ENCODE data around the gene DNAJC21.
A peak's percentile ranks its signal among the peaks of the same experiment; 100 is the strongest.
"Not testable (repeated sequence)": the region's sequence is repeated elsewhere in the genome, so short reads cannot be mapped to it uniquely, and the experiment has no call there.

Gene DNAJC21

DNA sequence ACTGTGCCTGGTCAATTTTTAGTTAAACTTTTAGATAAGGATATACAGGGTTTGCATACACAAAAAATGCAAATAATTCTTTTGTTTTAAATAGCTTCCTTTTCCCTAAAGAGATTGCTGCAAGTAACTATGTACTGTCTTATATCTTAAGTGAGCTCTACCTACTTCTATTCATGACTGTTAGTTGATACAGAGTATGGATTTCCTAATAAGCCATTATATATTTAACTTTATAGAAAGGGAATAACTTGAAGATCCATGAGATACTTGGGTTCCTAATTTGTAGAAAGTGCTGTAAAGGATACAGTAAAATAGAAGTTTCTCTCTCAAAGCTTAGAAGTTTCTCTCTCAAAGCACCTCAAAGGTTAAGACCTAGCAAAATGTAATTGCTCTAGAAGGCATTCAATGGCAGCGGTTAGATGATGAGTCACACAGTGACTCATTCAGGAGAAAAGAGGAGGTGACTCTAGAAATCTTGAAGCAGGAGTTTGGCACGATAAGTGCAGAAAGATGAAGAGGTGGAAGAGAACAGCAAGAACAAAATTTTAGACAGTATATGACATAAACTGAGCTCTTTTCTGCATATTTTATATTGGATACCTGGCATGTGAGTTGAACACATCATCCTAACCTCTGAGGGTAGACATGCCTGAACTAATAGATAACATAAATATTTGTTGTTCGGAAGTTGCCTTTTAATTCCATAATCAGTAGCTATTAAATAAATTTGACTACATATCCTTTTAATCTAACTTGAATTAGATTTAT is 5.5 kb upstream of the DNAJC21 start:
- DNase-seq: peak in 1 of 2 donors; percentile 81

DNA sequence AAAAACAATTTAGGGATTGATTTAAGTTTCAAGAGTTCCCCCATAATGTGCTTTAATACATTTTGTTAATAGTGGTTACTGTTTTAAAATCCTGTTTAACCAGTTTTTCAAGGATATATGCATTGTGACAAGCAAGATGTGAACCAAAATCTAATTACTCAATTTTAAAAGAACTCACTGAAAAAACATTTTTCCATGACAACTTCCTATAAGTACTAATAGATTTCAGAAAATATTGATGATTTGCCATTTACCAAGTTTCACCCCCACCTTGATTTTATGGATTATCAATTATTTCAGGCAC is 4.9 kb upstream of the DNAJC21 start:
- DNase-seq: no peak

DNA sequence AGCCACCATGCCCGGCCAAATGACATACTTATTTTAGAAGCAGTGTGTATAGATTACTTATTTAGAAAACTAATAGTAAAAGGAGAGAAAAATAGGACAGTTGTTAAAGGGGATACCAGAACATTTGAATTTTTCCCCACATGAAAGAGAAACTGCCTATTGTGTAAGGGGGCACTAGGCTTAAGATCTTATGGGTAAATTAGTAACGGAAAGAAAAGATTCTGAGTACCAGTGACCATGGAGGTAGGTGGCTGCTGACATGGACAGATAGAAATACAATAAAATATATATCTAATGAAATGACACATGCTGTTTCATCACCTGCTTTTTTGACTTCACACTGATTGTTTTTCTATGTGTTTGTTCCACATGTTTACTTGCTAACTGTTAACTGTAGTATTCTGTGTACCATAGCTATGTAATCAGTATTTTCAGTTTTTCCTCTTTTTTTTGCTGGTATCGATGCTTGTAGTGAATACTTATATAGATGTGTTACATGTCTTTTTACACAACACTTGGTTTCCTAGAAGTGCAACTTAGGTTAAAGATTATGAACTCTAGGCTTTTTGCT is 3.0 kb upstream of the DNAJC21 start:
- DNase-seq: no peak

DNA sequence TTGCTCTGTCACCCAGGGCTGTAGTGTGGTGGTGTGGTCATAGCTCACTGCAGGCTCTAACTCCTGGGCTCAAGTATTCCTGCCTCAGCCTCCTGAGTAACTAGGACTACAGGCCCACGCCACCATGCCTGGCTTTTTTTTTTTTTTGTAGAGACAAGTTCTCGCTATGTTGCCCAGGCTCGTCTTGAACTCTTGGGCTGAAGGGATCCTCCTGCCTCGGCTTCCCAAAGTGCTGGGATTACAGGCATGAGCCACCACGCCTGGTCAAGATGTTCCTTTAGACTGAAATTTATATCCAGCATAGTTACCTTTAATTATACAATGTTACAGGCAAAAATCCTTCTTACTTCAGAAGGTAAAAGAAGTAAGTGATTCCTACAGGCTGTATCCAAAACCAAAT is 1.6 kb upstream of the DNAJC21 start:
- DNase-seq: no peak

DNA sequence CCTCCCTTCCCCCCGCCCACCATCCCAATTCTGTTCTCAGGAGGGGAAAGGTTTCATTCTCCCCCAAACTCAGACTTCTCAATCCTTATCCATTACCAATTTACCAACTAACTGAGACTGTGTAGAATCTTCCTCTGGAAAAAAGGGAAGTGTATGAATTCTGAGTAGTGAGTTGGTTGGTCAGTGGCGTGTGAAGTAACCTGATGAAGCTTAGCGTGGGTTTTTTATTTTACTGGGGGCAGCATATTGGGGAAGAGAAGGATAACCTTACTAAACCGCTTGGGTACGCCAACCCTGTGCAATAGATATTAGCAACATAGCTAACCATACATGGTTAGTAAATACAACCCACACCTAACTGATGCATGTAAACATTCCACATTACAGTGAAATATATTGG is 1.1 kb upstream of the DNAJC21 start:
- no peak for DNase-seq

DNA sequence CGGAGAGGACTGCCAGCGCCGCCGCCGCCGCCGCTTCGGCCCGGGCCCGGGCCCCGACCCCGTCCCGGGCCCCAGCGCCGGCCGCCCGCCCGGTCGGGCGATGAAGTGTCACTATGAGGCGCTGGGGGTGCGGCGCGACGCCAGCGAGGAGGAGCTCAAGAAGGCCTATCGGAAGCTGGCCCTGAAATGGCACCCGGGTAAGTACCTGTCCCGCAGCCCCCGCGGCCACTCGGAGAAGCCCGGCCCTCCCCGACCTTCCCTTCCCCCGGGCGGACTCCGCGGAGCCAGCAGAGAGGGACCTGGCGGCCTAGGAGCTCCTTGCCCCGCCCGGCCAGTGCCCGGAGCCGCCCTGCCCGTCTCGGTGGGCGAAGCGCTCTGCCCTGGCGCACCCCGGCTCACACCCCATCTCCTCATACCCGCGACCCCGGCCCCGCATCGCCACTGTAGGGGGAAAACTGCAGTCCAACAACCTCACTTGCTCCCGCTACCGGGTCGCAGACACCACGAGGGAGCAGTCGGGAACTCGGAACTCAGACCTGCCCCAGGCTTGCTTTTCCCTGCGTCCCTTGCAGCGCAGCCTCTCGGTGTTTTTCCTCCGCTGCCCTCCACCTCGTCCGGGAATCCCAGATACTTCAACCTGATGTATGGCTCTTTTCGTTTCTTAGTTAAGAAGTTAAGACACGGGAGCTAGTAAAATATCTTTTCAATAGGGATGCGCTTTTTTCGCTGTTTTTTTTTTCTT is 532 bp downstream of the DNAJC21 start:
- peak; percentile 49 to 83 for DNase-seq

DNA sequence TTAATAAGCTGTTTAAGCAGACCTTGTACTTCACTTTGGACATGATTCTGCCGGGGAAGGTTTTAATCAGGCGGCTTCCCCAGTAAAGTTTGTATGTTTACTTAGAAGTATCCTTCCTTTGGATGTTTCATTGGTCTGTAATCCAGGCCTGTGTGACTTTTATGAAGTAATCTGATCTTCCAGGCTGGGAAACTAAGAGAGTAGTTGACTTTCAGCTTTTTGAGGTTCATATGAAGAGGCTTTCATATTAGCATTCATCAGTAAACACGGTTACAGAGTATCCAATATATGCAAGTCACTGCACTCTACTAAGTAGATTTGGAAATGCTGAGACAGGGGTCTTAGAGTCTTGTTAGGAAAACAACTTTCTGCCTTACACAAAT is 1.1 kb downstream of the DNAJC21 start:
- no peak for DNase-seq

DNA sequence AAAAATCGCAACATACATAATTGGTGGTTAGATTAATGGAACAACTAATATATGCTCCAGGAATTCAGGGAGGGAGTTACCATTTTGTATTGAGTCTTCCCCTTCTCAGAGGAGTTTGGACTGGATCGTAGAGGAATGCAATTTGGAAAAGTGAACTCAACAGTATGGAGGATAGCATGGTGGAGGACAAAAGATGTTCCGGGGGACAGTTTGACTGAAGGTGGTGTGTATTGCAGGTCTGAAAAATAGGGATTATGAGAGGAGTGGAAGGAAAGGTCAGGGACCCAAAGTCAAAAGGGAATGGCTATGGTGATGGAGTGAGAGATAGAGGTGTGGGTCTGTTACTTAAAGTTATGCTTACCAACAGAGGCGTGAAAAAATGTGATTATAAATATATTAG is 1.5 kb downstream of the DNAJC21 start:
- DNase-seq: no peak

DNA sequence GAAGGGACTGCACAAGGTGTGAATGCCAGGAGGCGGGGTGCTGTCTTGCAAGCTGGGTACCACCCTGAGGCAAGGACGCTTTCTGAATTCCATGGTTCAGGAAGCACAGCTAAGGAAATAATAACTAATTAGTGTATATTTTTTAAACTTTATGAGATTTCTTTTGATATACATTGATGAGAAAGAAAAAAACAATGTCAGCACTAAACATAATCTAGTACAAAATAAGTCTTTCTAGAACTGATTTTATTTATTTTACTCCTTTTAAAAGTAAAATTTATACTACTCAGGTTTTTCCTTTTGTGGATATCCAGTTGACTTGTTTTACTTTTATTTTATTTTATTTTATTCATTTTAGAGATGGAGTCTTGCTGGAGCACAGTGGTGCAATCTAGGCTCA is 3.6 kb downstream of the DNAJC21 start:
- DNase-seq: no peak

DNA sequence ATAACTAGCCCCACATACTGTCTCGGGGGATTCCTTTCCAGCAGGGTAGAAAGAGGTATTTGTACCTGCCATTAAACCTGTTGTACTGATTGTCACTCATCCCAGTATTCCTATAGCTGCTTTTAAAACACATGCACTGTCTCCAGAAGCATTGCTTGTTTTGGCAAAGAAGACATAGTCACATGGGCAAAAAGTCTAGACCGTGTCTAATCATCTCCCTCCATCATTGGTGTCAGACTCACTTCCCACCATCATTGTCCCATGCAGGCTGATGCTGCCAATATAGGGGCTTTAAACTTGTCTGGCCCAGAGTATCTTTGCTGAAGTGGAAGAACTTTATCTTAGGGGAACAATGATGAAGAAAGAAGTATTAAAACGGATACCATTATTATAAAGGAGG is 12.6 kb downstream of the DNAJC21 start:
- DNase-seq: no peak

DNA sequence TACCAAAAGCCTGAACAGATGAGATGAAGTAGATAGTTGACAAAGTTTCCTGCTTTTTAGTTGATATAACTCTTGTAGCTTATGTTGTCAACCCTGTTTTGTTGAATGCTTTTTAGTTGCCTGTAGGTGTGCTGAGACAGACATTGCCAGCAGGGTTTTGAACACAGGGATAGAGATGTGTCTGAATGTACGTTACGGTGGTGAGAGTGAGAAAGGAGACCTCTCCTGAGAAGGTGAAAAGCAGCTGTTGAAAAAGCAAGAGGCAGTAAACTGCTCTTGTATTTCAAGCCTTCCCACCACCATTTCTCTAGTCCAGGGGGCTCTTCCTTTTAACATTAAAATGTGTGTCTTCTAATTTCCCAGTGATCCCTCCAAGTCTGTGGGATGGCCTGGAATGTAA is 14.7 kb downstream of the DNAJC21 start:
- no peak for DNase-seq

DNA sequence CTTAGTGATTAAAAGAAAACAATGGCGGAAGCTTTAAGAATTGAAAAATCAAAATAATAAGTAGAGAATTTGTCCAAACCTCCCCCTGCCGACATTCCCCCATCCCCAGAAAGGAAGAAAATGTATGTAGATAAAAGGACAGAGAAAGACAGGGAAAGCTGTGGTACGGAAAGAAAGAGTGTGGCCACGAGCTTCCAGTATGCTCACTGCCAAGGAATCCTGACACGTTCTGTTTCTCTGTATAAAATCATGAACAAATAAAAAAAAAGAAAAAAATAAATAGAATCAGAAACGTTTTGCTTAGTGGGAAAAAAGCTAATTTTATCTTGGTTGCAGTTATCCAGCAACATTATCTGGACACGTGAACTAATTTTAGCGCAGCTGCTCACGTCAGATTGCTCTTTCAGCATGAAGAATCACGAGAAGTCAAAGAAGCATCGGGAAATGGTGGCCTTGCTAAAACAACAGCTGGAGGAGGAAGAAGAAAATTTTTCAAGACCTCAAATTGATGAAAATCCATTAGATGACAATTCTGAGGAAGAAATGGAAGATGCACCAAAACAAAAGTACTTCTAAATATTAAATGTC is 15.2 kb downstream of the DNAJC21 start:
- no peak for DNase-seq

DNA sequence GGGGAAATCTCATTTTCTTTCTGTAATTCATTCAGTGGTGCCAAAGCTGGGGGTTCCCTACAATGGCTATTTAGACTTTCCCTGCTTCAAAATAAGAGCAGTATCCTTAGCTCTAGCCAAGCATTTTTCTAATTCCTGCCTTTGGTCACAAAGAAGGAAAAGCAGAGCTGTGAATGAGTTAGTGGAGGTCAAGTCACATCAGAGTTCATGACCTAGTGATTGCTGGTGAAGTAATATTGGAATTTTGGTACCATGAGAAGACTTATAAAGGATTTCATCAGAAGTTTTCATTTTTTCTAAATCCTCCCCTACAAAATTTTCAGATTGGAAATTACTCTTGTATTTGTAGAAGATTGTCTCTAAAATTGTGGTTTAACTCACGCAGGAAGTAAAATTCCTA is 28.0 kb downstream of the DNAJC21 start:
- DNase-seq: no peak

DNA sequence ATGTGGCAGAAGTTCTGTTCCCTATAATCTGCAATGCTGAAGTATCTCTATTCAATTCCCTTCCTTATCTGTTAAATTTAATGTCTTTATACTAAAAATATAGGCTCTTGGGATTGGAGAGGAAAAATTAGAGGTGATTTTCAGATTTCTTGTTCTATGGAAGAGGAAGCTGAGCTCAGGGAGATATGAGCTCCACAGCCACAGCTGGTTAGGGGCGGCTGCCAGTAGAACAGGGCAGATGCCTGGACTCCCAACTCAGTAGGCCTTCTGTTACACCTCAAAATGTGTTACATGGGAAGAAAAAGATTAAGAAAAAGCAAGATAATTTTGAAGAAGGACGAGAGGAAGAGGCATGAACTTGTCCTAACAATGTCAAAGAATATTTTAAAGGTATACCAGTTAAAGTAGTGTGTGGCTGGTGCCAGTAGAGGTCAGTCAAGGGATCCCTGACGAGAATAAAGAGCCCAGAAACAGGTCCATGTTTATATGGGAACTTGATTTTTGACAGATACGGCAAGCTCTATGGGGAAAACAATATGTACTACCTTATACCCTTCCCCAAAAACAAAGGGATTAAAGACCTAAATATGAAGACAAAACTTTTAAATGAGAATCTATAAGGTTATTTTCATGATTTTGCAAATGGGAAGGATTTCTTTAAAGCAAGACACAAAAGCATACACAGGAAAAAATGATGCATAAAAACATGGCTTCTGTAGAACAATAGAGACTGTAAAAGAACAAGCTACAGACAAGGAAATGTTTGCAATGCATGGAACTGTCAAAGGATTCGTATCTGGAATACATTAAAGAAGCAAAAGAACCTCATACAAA is 28.7 kb downstream of the DNAJC21 start:
- no peak for DNase-seq

DNA sequence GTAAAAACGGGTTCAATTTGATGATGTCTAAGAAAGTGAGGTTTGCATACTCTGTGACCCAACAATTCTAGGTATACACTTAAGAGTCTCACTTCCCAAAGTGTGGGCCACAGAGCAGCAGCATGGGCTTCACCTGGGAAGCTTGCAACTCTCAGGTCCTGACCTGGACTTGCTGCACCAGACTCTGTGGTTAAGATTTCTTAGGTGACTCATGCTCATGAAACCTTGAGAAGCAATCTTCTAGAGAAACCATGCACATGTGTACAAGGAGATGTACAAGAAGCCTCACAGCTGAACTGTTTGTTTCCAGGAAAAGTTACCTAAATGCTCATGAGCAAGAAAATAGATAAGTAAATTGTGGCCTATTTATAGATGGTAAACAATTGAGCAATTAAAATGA is 30.0 kb downstream of the DNAJC21 start:
- DNase-seq: no peak

DNA sequence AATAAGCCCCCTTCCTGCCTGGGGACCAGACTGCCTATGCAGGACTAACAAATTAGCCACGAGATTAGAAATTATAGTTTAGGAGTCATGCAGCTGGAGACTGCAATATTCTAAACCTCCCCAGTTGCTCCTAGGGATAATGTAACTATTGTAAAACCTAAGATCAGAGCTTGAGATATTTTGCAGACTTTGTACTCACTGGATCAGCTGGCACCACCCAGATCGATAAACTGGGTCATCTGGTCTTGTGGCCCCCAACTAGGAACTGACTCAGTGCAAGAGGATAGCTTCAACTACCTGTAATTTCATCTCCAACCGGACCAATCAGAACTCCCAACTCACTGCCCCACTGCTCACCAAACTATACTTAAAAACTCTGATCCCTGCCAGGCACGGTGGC is 38.2 kb downstream of the DNAJC21 start:
- DNase-seq: no peak

DNA sequence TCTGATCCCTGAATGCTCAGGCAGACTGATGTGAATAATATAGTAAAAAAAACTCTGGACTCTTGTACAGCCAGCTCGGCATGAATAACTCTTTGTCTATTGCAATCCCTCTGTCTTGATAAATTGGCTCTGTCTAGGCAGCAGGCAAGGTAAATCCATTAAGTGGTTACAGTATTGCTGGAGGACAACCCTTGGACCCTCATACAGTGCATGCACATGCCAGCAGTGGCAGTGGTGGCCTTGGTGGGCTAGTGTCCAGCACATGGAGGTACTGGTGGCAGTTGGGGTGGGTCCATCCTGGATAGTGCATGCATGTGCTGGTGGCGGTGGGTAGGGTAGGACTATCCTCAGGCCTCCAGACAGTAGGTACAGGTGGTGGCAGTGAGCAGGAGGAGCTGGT is 38.9 kb downstream of the DNAJC21 start:
- no peak for DNase-seq

DNA sequence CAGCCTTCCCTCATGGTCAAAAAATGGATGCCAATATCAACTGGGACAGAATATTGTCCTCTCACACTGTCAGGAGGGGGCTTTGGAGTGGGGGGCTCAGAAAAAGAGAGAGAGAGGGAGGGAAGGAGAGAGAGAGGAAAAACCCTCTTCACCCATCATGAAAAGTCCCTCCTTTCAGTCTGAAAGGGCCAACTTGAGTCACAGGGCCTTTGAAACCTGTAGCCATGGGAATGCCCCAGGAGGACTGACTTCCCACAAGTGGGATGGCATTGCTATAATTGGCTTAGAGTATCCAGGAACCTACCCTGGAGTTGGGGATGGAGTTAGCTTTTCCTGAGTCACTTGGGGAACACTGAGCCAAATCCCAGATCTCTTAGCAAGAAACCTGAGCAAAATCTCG is 41.2 kb downstream of the DNAJC21 start:
- no peak for DNase-seq

DNA sequence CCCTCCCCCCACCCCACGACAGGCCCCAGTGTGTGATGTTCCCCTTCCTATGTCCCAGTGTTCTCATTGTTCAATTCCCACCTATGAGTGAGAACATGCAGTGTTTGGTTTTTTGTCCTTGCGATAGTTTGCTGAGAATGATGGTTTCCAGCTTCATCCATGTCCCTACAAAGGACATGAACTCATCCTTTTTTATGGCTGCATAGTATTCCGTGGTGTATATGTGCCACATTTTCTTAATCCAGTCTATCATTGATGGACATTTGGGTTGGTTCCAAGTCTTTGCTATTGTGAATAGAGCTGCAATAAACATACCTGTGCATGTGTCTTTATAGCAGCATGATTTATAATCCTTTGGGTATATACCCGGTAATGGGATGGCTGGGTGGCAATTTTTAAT is 42.3 kb downstream of the DNAJC21 start:
- not testable (repeated sequence) for DNase-seq

DNA sequence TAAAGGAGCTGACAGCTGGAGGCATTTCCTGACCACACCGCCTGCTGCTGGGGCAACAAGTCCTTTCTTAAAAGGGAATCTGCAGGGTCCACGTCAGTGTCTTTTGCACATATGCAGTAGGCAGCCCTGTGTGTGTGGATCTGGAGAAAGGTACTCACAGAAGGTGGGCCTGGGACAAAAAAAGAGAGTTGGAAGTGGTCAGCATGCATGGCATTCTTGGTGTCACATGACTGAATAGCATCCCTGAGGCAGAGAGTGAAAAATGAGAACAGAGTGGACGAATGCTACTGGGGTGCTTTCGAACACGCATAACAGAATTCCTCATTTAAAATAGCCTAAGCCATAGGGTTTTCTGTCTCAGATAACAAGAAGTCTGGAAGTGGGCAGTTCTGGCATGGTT is 47.0 kb downstream of the DNAJC21 start:
- no peak for DNase-seq

DNA sequence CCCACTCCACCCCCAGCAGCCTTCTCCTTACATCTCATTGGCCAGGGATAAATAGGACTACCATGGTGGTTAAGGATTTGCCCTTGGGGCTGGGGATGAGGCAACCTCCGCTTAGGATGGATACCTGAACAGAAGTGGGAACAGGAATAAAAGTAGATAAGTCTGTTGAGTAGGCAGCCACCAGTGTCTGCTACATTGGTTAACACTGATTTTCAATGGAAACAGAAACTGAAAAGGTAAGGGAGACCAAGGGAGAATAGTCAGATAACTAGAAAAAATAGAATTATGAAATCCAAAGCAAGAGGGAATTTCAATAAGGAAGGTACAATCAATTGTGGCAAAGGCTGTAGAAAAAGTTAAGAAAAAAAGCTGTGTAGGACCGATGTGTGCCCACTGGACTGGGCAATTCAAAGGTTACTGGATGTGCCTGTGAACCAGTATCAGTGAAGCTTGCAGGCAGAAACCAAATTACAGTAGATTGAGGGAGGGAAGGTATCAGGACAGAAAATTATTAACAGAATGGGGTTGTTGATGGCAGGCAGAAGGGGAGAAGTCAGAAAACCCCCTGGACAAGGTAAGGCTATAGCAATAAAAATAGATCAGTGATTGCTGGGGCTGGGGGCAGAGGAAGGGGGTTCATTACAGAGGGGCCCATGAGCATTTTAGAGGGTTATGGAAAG is 48.7 kb downstream of the DNAJC21 start:
- no peak for DNase-seq

DNA sequence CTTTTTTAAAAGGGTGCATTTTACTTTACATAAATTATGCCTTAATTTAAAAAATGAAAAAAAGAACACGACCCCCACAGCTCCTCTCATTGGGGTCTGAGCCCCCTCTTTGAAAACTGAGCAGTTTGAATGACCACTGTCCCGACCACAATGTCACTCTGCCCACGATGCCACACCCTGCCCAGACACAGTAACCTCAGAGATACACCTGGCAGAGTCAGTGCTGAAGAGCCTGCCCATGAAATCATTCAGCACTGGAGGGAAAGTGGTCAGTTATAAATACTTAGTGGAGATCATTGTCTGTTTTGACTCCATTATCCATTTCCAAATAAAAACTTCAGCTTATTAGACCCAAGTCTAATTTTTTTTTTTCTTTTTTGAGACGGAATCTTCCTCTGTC is 49.3 kb downstream of the DNAJC21 start:
- DNase-seq: no peak

DNA sequence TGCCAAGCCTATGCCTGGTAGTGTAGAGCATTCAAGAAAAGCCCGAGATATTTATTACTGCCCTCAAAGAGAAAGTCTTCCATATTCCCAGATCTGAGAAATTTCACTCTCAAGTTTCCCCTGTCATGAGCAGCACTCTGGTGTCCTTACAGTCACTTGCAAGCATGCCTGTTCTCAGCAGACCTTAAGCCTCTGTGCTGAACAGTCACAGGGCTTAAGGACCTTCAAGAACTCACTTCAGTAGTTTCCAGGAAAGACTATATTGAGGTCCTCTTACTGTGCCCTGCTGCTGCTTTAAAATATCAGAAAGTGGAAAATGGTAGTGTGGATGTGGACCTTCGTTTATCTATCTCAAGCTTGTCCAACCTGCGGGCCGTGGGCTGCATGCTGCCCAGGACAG is 53.5 kb downstream of the DNAJC21 start:
- no peak for DNase-seq
